IMR-90 (cell line): ENCODE measurements around the gene DACH1.

Source experiments
- CEBPB ChIP-seq: IDR thresholded peaks from 2 replicates; pipeline ENCODE4 v1.6.1; 2012; ENCODE audit warnings: low read depth, low read length, improper control_type of control experiment
- RFX5 ChIP-seq: IDR thresholded peaks from 2 replicates; pipeline ENCODE4 v1.8.0; 2012; ENCODE audit warnings: low read depth, mild to moderate bottlenecking, low read length, moderate library complexity
- TF ChIP-seq, protein P1 (sequence below): conservative IDR thresholded peaks from 2 replicates; pipeline ENCODE4 v1.5.1; 2012; ENCODE audit warnings: mild to moderate bottlenecking, low read depth, low read length, improper control_type of control experiment
- TF ChIP-seq, protein P2 (sequence below): fragments of 150-350 bp; IDR thresholded peaks from 2 replicates; pipeline ENCODE4 v1.6.1; 2016; ENCODE audit warnings: low read depth, mild to moderate bottlenecking, low read length, moderate library complexity, borderline replicate concordance

GRCh38 chr13:71417205-71417604 is 449.8 kb downstream of the DACH1 start:
- TF ChIP-seq, protein P1, sequence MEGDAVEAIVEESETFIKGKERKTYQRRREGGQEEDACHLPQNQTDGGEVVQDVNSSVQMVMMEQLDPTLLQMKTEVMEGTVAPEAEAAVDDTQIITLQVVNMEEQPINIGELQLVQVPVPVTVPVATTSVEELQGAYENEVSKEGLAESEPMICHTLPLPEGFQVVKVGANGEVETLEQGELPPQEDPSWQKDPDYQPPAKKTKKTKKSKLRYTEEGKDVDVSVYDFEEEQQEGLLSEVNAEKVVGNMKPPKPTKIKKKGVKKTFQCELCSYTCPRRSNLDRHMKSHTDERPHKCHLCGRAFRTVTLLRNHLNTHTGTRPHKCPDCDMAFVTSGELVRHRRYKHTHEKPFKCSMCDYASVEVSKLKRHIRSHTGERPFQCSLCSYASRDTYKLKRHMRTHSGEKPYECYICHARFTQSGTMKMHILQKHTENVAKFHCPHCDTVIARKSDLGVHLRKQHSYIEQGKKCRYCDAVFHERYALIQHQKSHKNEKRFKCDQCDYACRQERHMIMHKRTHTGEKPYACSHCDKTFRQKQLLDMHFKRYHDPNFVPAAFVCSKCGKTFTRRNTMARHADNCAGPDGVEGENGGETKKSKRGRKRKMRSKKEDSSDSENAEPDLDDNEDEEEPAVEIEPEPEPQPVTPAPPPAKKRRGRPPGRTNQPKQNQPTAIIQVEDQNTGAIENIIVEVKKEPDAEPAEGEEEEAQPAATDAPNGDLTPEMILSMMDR = no peak
- no peak for TF ChIP-seq RFX5
- TF ChIP-seq, protein P2, sequence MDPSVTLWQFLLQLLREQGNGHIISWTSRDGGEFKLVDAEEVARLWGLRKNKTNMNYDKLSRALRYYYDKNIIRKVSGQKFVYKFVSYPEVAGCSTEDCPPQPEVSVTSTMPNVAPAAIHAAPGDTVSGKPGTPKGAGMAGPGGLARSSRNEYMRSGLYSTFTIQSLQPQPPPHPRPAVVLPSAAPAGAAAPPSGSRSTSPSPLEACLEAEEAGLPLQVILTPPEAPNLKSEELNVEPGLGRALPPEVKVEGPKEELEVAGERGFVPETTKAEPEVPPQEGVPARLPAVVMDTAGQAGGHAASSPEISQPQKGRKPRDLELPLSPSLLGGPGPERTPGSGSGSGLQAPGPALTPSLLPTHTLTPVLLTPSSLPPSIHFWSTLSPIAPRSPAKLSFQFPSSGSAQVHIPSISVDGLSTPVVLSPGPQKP = no peak
- no peak for TF ChIP-seq CEBPB
